Measurements from ENCODE around the gene FLNB.

The FLNB gene

GRCh38 chr3:58167431-58168351 is 159.5 kb downstream of the FLNB start:
- Mint-ChIP-seq H3K27ac (no peak overlapping the region), H3K4me1 (peaks cover 0 to 1% of the 10 kb centered on the region in 2 donors), H3K27me3 (no peaks in the 10 kb centered on the region), H3K9me3 (no peaks in the 10 kb centered on the region), H3K4me3 (no peak overlapping the region), H3K36me3 (peaks cover 3 to 14% of the 10 kb centered on the region in 2 donors)
- DNase-seq (peak; percentile 27), ATAC-seq (replicated peaks) (peak; percentile 89)

- Mint-ChIP-seq H3K36me3 (peaks cover 3 to 11% of the 10 kb centered on the region in 2 donors), H3K27me3 (peaks cover 0 to 4% of the 10 kb centered on the region in 2 donors), H3K4me1 (peaks cover 0 to 1% of the 10 kb centered on the region in 2 donors), H3K27ac (no peak overlapping the region), H3K4me3 (no peak overlapping the region), H3K9me3 (no peaks in the 10 kb centered on the region)
- DNase-seq: no peak
- ATAC-seq (replicated peaks): no peak
Observed at GRCh38 chr3:58168498-58168897, 160.3 kb downstream of the FLNB start.

GRCh38 chr3:58169371-58169770 is 161.1 kb downstream of the FLNB start:
- ATAC-seq (replicated peaks) (no peak), DNase-seq (no peak)
- H3K4me1 Mint-ChIP-seq: peaks cover 0 to 1% of the 10 kb centered on the region in 2 donors
- no peak overlapping the region for H3K27ac Mint-ChIP-seq
- H3K9me3 Mint-ChIP-seq: no peaks in the 10 kb centered on the region
- peaks cover 0 to 4% of the 10 kb centered on the region in 2 donors for H3K27me3 Mint-ChIP-seq
- H3K4me3 Mint-ChIP-seq: no peak overlapping the region
- H3K36me3 Mint-ChIP-seq: peaks cover 0 to 11% of the 10 kb centered on the region in 2 donors

- ATAC-seq (replicated peaks) (no peak), DNase-seq (no peak)
- Mint-ChIP-seq H3K4me3 (no peak overlapping the region), H3K4me1 (peaks cover 2 to 6% of the 10 kb centered on the region in 2 donors), H3K27ac (no peak overlapping the region), H3K9me3 (no peaks in the 10 kb centered on the region), H3K27me3 (peaks cover 0 to 4% of the 10 kb centered on the region in 2 donors), H3K36me3 (peaks cover 0 to 10% of the 10 kb centered on the region in 2 donors)
Observed at GRCh38 chr3:58170376-58170775, 162.2 kb downstream of the FLNB start.

- Mint-ChIP-seq H3K4me3 (no peak overlapping the region), H3K27ac (peak overlapping the region; percentile 56), H3K27me3 (peaks cover 0 to 4% of the 10 kb centered on the region in 2 donors), H3K36me3 (peaks cover 0 to 8% of the 10 kb centered on the region in 2 donors), H3K9me3 (no peaks in the 10 kb centered on the region), H3K4me1 (peaks cover 4 to 10% of the 10 kb centered on the region in 2 donors)
- no peak for DNase-seq
- ATAC-seq (replicated peaks): no peak
Observed at GRCh38 chr3:58171126-58171525, 162.9 kb downstream of the FLNB start.

GRCh38 chr3:58173029-58173668 is 164.9 kb downstream of the FLNB start:
- Mint-ChIP-seq H3K27me3 (peaks cover 0 to 4% of the 10 kb centered on the region in 2 donors), H3K27ac (no peak overlapping the region), H3K4me3 (no peak overlapping the region), H3K9me3 (no peaks in the 10 kb centered on the region), H3K36me3 (peaks cover 0 to 8% of the 10 kb centered on the region in 2 donors), H3K4me1 (peaks cover 4 to 23% of the 10 kb centered on the region in 2 donors)
- ATAC-seq (replicated peaks) (no peak), DNase-seq (no peak)

GRCh38 chr3:58173669-58174398 is 165.6 kb downstream of the FLNB start:
- DNase-seq: peak; percentile 21
- Mint-ChIP-seq H3K36me3 (peaks cover 0 to 8% of the 10 kb centered on the region in 2 donors), H3K27ac (no peak overlapping the region), H3K9me3 (no peaks in the 10 kb centered on the region), H3K27me3 (peaks cover 0 to 4% of the 10 kb centered on the region in 2 donors), H3K4me1 (peaks cover 8 to 30% of the 10 kb centered on the region in 2 donors), H3K4me3 (no peak overlapping the region)
- peak in 1 of 2 donors; percentile 31 for ATAC-seq (replicated peaks)

GRCh38 chr3:58175187-58175436 is 166.9 kb downstream of the FLNB start:
- no peaks in the 10 kb centered on the region for H3K9me3 Mint-ChIP-seq
- H3K27ac Mint-ChIP-seq: no peak overlapping the region
- peaks cover 8 to 32% of the 10 kb centered on the region in 2 donors for H3K4me1 Mint-ChIP-seq
- no peak for ATAC-seq (replicated peaks)
- H3K36me3 Mint-ChIP-seq: peaks cover 0 to 5% of the 10 kb centered on the region in 2 donors
- no peak for DNase-seq
- peaks cover 0 to 4% of the 10 kb centered on the region in 2 donors for H3K27me3 Mint-ChIP-seq
- H3K4me3 Mint-ChIP-seq: no peak overlapping the region

- H3K36me3 Mint-ChIP-seq: peaks cover 0 to 5% of the 10 kb centered on the region in 2 donors
- no peak overlapping the region for H3K27ac Mint-ChIP-seq
- peaks cover 0 to 4% of the 10 kb centered on the region in 2 donors for H3K27me3 Mint-ChIP-seq
- no peak overlapping the region for H3K4me3 Mint-ChIP-seq
- H3K9me3 Mint-ChIP-seq: no peaks in the 10 kb centered on the region
- H3K4me1 Mint-ChIP-seq: peaks cover 8 to 32% of the 10 kb centered on the region in 2 donors
- DNase-seq: no peak
- ATAC-seq (replicated peaks): no peak
Observed at GRCh38 chr3:58175437-58176184, 167.4 kb downstream of the FLNB start.

GRCh38 chr3:58176185-58176530 is 167.9 kb downstream of the FLNB start:
- ATAC-seq (replicated peaks) (no peak), DNase-seq (no peak)
- H3K27me3 Mint-ChIP-seq: peaks cover 0 to 4% of the 10 kb centered on the region in 2 donors
- H3K36me3 Mint-ChIP-seq: peaks cover 0 to 5% of the 10 kb centered on the region in 2 donors
- no peaks in the 10 kb centered on the region for H3K9me3 Mint-ChIP-seq
- H3K4me3 Mint-ChIP-seq: no peak overlapping the region
- no peak overlapping the region for H3K27ac Mint-ChIP-seq
- H3K4me1 Mint-ChIP-seq: peaks cover 8 to 32% of the 10 kb centered on the region in 2 donors

- peaks cover 11 to 40% of the 10 kb centered on the region in 2 donors for H3K4me1 Mint-ChIP-seq
- ATAC-seq (replicated peaks) (no peak), DNase-seq (no peak)
- peaks cover 0 to 4% of the 10 kb centered on the region in 2 donors for H3K27me3 Mint-ChIP-seq
- peak overlapping the region in 1 of 2 donors; percentile 79 for H3K4me3 Mint-ChIP-seq
- no peak overlapping the region for H3K27ac Mint-ChIP-seq
- H3K9me3 Mint-ChIP-seq: no peaks in the 10 kb centered on the region
- H3K36me3 Mint-ChIP-seq: no peaks in the 10 kb centered on the region
Observed at GRCh38 chr3:58176827-58177489, 168.7 kb downstream of the FLNB start.

- H3K4me1 Mint-ChIP-seq: peaks cover 11 to 43% of the 10 kb centered on the region in 2 donors
- DNase-seq (peak; percentile 82), ATAC-seq (replicated peaks) (peak; percentile 89 to 90)
- H3K36me3 Mint-ChIP-seq: no peaks in the 10 kb centered on the region
- H3K4me3 Mint-ChIP-seq: peak overlapping the region; percentile 74 to 79
- peaks cover 0 to 4% of the 10 kb centered on the region in 2 donors for H3K27me3 Mint-ChIP-seq
- H3K27ac Mint-ChIP-seq: peak overlapping the region; percentile 71
- H3K9me3 Mint-ChIP-seq: no peaks in the 10 kb centered on the region
Observed at GRCh38 chr3:58177747-58178527, 169.7 kb downstream of the FLNB start.
